ENCODE results near the gene FSTL4.

FSTL4 gene

GRCh38 chr5:133387091-133387490 lies 225.2 kb downstream of the FSTL4 start:
- Histone ChIP-seq H3K9me3 (ENCODE audit: low read length) (no peaks in the 10 kb centered on the region), H3K36me3 (ENCODE audit: insufficient read depth, low read length) (no peaks in the 10 kb centered on the region), H4K20me1 (ENCODE audit: insufficient read depth, low read length) (no peaks in the 10 kb centered on the region), H3K9ac (ENCODE audit: low read length) (no peak overlapping the region), H2AFZ (ENCODE audit: low read length) (no peak overlapping the region), H3K4me2 (ENCODE audit: low read length) (no peak overlapping the region), H3K4me1 (ENCODE audit: insufficient read depth, low read length, severe bottlenecking) (no peaks in the 10 kb centered on the region), H3K27me3 (ENCODE audit: insufficient read depth, low read length) (peaks cover 4% of the 10 kb centered on the region; the same call in 1 of the 2 replicates), H3K9me2 (ENCODE audit: low read depth, low read length) (no peaks in the 10 kb centered on the region), H3K79me2 (ENCODE audit: insufficient read depth, low read length) (no peaks in the 10 kb centered on the region), H3K4me3 (ENCODE audit: low read depth, low read length, poor library complexity, severe bottlenecking) (no peak overlapping the region), H3F3A (ENCODE audit: insufficient read depth, low read length) (no peaks in the 10 kb centered on the region), H3K27ac (ENCODE audit: low read depth, low read length, poor library complexity, severe bottlenecking) (no peak overlapping the region)
- no peak for TF ChIP-seq EZH2 (IDR thresholded peaks at IDR 0.05; ENCODE audit: borderline replicate concordance, low read length)

- Histone ChIP-seq H3K79me2 (ENCODE audit: insufficient read depth, low read length) (no peaks in the 10 kb centered on the region), H3K9me3 (ENCODE audit: low read length) (no peaks in the 10 kb centered on the region), H3K4me3 (ENCODE audit: low read depth, low read length, poor library complexity, severe bottlenecking) (no peak overlapping the region), H3K4me1 (ENCODE audit: insufficient read depth, low read length, severe bottlenecking) (no peaks in the 10 kb centered on the region), H3F3A (ENCODE audit: insufficient read depth, low read length) (no peaks in the 10 kb centered on the region), H4K20me1 (ENCODE audit: insufficient read depth, low read length) (no peaks in the 10 kb centered on the region), H3K27me3 (ENCODE audit: insufficient read depth, low read length) (peaks cover 4% of the 10 kb centered on the region; the same call in 1 of the 2 replicates), H2AFZ (ENCODE audit: low read length) (no peak overlapping the region), H3K27ac (ENCODE audit: low read depth, low read length, poor library complexity, severe bottlenecking) (no peak overlapping the region), H3K9me2 (ENCODE audit: low read depth, low read length) (no peaks in the 10 kb centered on the region), H3K9ac (ENCODE audit: low read length) (no peak overlapping the region), H3K4me2 (ENCODE audit: low read length) (no peak overlapping the region), H3K36me3 (ENCODE audit: insufficient read depth, low read length) (no peaks in the 10 kb centered on the region)
- no peak for TF ChIP-seq CTCF (IDR thresholded peaks at IDR 0.05; ENCODE audit: low read length)
- TF ChIP-seq EZH2 (IDR thresholded peaks at IDR 0.05; ENCODE audit: borderline replicate concordance, low read length): no peak
Observed at GRCh38 chr5:133386662-133387061, 225.7 kb downstream of the FSTL4 start.

- no peaks in the 10 kb centered on the region for H4K20me1 ChIP-seq (ENCODE audit: insufficient read depth, low read length)
- TF ChIP-seq EZH2 (IDR thresholded peaks at IDR 0.05; ENCODE audit: borderline replicate concordance, low read length) (no peak), CTCF (IDR thresholded peaks at IDR 0.05; ENCODE audit: low read length) (no peak)
- H3K4me1 ChIP-seq (ENCODE audit: insufficient read depth, low read length, severe bottlenecking): no peaks in the 10 kb centered on the region
- no peak overlapping the region for H3K4me2 ChIP-seq (ENCODE audit: low read length)
- no peaks in the 10 kb centered on the region for H3K36me3 ChIP-seq (ENCODE audit: insufficient read depth, low read length)
- H3K9me3 ChIP-seq (ENCODE audit: low read length): no peaks in the 10 kb centered on the region
- H3K27me3 ChIP-seq (ENCODE audit: insufficient read depth, low read length): peaks cover 4% of the 10 kb centered on the region; the same call in 1 of the 2 replicates
- H3K4me3 ChIP-seq (ENCODE audit: low read depth, low read length, poor library complexity, severe bottlenecking): no peak overlapping the region
- H3K9ac ChIP-seq (ENCODE audit: low read length): no peak overlapping the region
- H3K9me2 ChIP-seq (ENCODE audit: low read depth, low read length): no peaks in the 10 kb centered on the region
- no peaks in the 10 kb centered on the region for H3K79me2 ChIP-seq (ENCODE audit: insufficient read depth, low read length)
- no peak overlapping the region for H2AFZ ChIP-seq (ENCODE audit: low read length)
- H3F3A ChIP-seq (ENCODE audit: insufficient read depth, low read length): no peaks in the 10 kb centered on the region
- H3K27ac ChIP-seq (ENCODE audit: low read depth, low read length, poor library complexity, severe bottlenecking): no peak overlapping the region
Observed at GRCh38 chr5:133385346-133385745, 227.0 kb downstream of the FSTL4 start.

GRCh38 chr5:133384903-133385302 lies 227.4 kb downstream of the FSTL4 start:
- Histone ChIP-seq H2AFZ (ENCODE audit: low read length) (no peak overlapping the region), H3K4me2 (ENCODE audit: low read length) (no peak overlapping the region), H3K79me2 (ENCODE audit: insufficient read depth, low read length) (no peaks in the 10 kb centered on the region), H3F3A (ENCODE audit: insufficient read depth, low read length) (no peaks in the 10 kb centered on the region), H3K4me3 (ENCODE audit: low read depth, low read length, poor library complexity, severe bottlenecking) (no peak overlapping the region), H3K27me3 (ENCODE audit: insufficient read depth, low read length) (peaks cover 4% of the 10 kb centered on the region; the same call in 1 of the 2 replicates), H3K9ac (ENCODE audit: low read length) (no peak overlapping the region), H4K20me1 (ENCODE audit: insufficient read depth, low read length) (no peaks in the 10 kb centered on the region), H3K36me3 (ENCODE audit: insufficient read depth, low read length) (no peaks in the 10 kb centered on the region), H3K27ac (ENCODE audit: low read depth, low read length, poor library complexity, severe bottlenecking) (no peak overlapping the region), H3K9me2 (ENCODE audit: low read depth, low read length) (no peaks in the 10 kb centered on the region), H3K9me3 (ENCODE audit: low read length) (no peaks in the 10 kb centered on the region), H3K4me1 (ENCODE audit: insufficient read depth, low read length, severe bottlenecking) (no peaks in the 10 kb centered on the region)
- TF ChIP-seq EZH2 (IDR thresholded peaks at IDR 0.05; ENCODE audit: borderline replicate concordance, low read length) (no peak), CTCF (IDR thresholded peaks at IDR 0.05; ENCODE audit: low read length) (no peak)
